ENCODE measurements around the gene FAM118A.
A peak's percentile ranks its signal among the peaks of the same experiment; 100 is the strongest.
"Not testable (repeated sequence)": the region's sequence is repeated elsewhere in the genome, so short reads cannot be mapped to it uniquely, and the experiment has no call there.

The FAM118A gene

GRCh38 chr22:45284705-45285262, 24.9 kb upstream of the FAM118A start, which contains the start of gene UPK3A:
Gene UPK3A, plus strand, starts transcription at chr22:45284949. Its CDS starts 65 bp downstream, at chr22:45285014.
- no peak for DNase-seq

- DNase-seq = no peak
These were observed 24.3 kb upstream of the FAM118A start for GRCh38 chr22:45285263-45286058.

GRCh38 chr22:45286854-45287551, 22.7 kb upstream of the FAM118A start:
- no peak for DNase-seq

- peak; percentile 86 for DNase-seq
These were observed 19.3 kb upstream of the FAM118A start for GRCh38 chr22:45290410-45290936.

GRCh38 chr22:45291061-45291930, 18.4 kb upstream of the FAM118A start:
- no peak for DNase-seq

GRCh38 chr22:45291931-45292290, 17.8 kb upstream of the FAM118A start:
- no peak for DNase-seq

- no peak for DNase-seq
These were observed 16.8 kb upstream of the FAM118A start for GRCh38 chr22:45292731-45293442.

- no peak for DNase-seq
These were observed 15.7 kb upstream of the FAM118A start for GRCh38 chr22:45294030-45294429.

GRCh38 chr22:45295004-45295403, 14.7 kb upstream of the FAM118A start:
- DNase-seq = not testable (repeated sequence)

GRCh38 chr22:45295492-45295891, 14.2 kb upstream of the FAM118A start:
- DNase-seq = no peak

GRCh38 chr22:45296628-45297297, 13.0 kb upstream of the FAM118A start:
- DNase-seq = no peak

GRCh38 chr22:45298934-45299505, 10.7 kb upstream of the FAM118A start:
- DNase-seq = peak; percentile 14

GRCh38 chr22:45302751-45303150, 7.0 kb upstream of the FAM118A start:
- no peak for DNase-seq

- DNase-seq = no peak
These were observed 6.6 kb upstream of the FAM118A start for GRCh38 chr22:45303181-45303580.

- peak; percentile 23 for DNase-seq
These were observed 4.8 kb upstream of the FAM118A start for GRCh38 chr22:45304971-45305370.

GRCh38 chr22:45305456-45306075, 4.2 kb upstream of the FAM118A start:
- DNase-seq = no peak

GRCh38 chr22:45306139-45306538, 3.6 kb upstream of the FAM118A start:
- DNase-seq = no peak

GRCh38 chr22:45308391-45308956, 1.3 kb upstream of the FAM118A start:
- no peak for DNase-seq

- DNase-seq = no peak
These were observed 745 bp upstream of the FAM118A start for GRCh38 chr22:45308957-45309421.
